ENCODE measurements around the gene MRPL38. TPM values are rescaled to one million over a fixed set of nuclear protein-coding genes. Genes with fewer than 3 reads are reported as not detected.
"Not testable (repeated sequence)": the region's sequence is repeated elsewhere in the genome, so short reads cannot be mapped to it uniquely, and the experiment has no call there.

Gene MRPL38
- total RNA-seq, 2 experiments from 2014 or later: 112 to 198 TPM

- Histone ChIP-seq H2AFZ (ENCODE audit: low read length) (no peak overlapping the region), H3K79me2 (ENCODE audit: insufficient read depth, low read depth, low read length) (no peaks in the 10 kb centered on the region), H3K9me2 (ENCODE audit: insufficient read depth, low read length) (no peaks in the 10 kb centered on the region), H3K4me1 (ENCODE audit: insufficient read depth, low read length, poor library complexity, severe bottlenecking) (peaks cover 36% of the 10 kb centered on the region), H3K9me3 (ENCODE audit: low read length) (no peaks in the 10 kb centered on the region), H3K4me2 (ENCODE audit: low read length) (no peak overlapping the region), H4K20me1 (ENCODE audit: insufficient read depth, low read length) (no peaks in the 10 kb centered on the region), H3K4me3 (ENCODE audit: low read depth, low read length, poor library complexity, severe bottlenecking) (no peak overlapping the region), H3K36me3 (ENCODE audit: insufficient read depth, low read length) (0 out of 2 replicates have a peak, but pooled peaks cover 7% of the 10 kb centered on the region), H3K27ac (ENCODE audit: low read depth, low read length, poor library complexity, severe bottlenecking) (no peak overlapping the region)
- no TSS peak for BruUV-seq (replicated peaks)
- intact Hi-C loops (cut with micrococcal nuclease; ENCODE audit: unreplicated experiment): no loop called here
- TF ChIP-seq EZH2phosphoT487 (IDR thresholded peaks at IDR 0.05; ENCODE audit: borderline replicate concordance, low read depth, low read length) (no peak), CTCF (conservative IDR thresholded peaks at IDR 0.05; ENCODE audit: low read length) (no peak)
- DNase-seq (ENCODE audit: low spot score): no peak
- ChIA-PET CTCF (ENCODE audit: unreplicated experiment) (interaction anchor here (0.8 to 1.1 kb wide), 2 partner anchors 14 to 17 kb away, joined by 3 read pairs; partner anchors contain the start of gene WBP2), POLR2A (interaction anchor here (0.7 kb wide), 1 partner anchor 10 kb away, joined by 3 read pairs; no protein-coding TSS in a partner anchor)
These were observed 32.0 kb downstream of the MRPL38 start for GRCh38 chr17:75872434-75873351.

- H2AFZ ChIP-seq (ENCODE audit: low read length); H3K4me3 ChIP-seq (ENCODE audit: low read depth, low read length, poor library complexity, severe bottlenecking); H3K36me3 ChIP-seq (ENCODE audit: insufficient read depth, low read length); H3K27ac ChIP-seq (ENCODE audit: low read depth, low read length, poor library complexity, severe bottlenecking); H3K4me2 ChIP-seq (ENCODE audit: low read length); DNase-seq (ENCODE audit: low spot score); H3K9me3 ChIP-seq (ENCODE audit: low read length); H3K9me2 ChIP-seq (ENCODE audit: insufficient read depth, low read length); CTCF ChIA-PET (ENCODE audit: unreplicated experiment); intact Hi-C loops (cut with micrococcal nuclease; ENCODE audit: unreplicated experiment); H4K20me1 ChIP-seq (ENCODE audit: insufficient read depth, low read length); BruUV-seq (replicated peaks); H3K79me2 ChIP-seq (ENCODE audit: insufficient read depth, low read depth, low read length): not testable (repeated sequence)
- peaks cover 14% of the 10 kb centered on the region for H3K4me1 ChIP-seq (ENCODE audit: insufficient read depth, low read length, poor library complexity, severe bottlenecking)
- POLR2A ChIA-PET: interaction anchor here (0.6 kb wide), 1 partner anchor 24 kb away, joined by 3 read pairs; no protein-coding TSS in a partner anchor
These were observed 34.5 kb downstream of the MRPL38 start for GRCh38 chr17:75870228-75870627.

DNA sequence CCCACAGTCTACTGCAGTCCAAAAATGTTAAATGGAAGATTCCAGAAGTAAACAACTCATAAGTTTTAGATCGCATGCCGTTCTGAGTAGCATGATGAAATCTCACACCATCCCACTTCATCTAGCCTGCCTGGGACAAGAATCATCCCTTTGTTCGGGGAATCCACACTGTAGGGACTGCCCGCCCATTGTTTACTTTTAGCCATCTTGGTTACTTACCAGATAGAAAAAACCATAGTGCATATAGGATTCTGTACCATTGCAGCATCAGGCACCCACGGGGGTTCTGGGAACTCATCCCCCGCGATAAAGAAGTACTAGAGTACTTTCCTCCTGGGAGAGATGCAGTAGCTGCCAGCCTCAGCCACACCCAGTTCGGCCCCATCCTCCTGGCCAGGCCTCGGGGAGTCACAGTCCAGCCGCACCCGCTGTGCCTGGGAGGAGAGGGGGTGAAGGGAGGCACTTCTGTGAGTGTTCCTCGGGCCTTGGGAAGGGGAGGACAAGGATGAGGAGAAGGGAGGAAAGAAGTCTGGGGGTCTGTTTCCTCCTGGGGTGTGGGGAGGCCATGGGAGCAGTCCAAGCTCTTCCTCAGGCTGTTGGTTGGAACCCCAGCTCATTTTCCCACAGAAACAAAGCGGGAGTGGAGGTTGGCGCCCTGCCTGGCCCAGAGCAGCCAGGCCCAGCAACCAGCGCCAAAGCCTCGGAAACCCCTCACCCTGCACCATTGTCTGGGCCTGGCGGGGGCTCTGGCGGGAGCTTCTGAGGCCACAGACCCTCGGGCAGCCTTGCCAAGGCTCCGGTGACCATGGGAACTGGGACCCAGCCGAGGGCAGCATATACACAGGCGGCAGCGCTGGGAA lies 35.2 kb downstream of the MRPL38 start:
- Histone ChIP-seq H3K4me1 (ENCODE audit: insufficient read depth, low read length, poor library complexity, severe bottlenecking) (peaks cover 19% of the 10 kb centered on the region), H4K20me1 (ENCODE audit: insufficient read depth, low read length) (no peaks in the 10 kb centered on the region), H2AFZ (ENCODE audit: low read length) (no peak overlapping the region), H3K36me3 (ENCODE audit: insufficient read depth, low read length) (0 out of 2 replicates have a peak, but pooled peaks cover 7% of the 10 kb centered on the region), H3K9me3 (ENCODE audit: low read length) (no peaks in the 10 kb centered on the region), H3K4me2 (ENCODE audit: low read length) (no peak overlapping the region), H3K27ac (ENCODE audit: low read depth, low read length, poor library complexity, severe bottlenecking) (no peak overlapping the region), H3K9me2 (ENCODE audit: insufficient read depth, low read length) (no peaks in the 10 kb centered on the region), H3K79me2 (ENCODE audit: insufficient read depth, low read depth, low read length) (no peaks in the 10 kb centered on the region), H3K4me3 (ENCODE audit: low read depth, low read length, poor library complexity, severe bottlenecking) (no peak overlapping the region)
- TF ChIP-seq CTCF (conservative IDR thresholded peaks at IDR 0.05; ENCODE audit: low read length) (no peak), EZH2phosphoT487 (IDR thresholded peaks at IDR 0.05; ENCODE audit: borderline replicate concordance, low read depth, low read length) (no peak)
- no peak for DNase-seq (ENCODE audit: low spot score)
- ChIA-PET CTCF (ENCODE audit: unreplicated experiment) (interaction anchor here (0.6 kb wide), 1 partner anchor 1575 kb away, joined by 3 read pairs; no protein-coding TSS in a partner anchor), POLR2A (no interaction called here)
- intact Hi-C loops (cut with micrococcal nuclease; ENCODE audit: unreplicated experiment): no loop called here
- BruUV-seq (replicated peaks): no TSS peak

GRCh38 chr17:75868730-75869281 lies 35.9 kb downstream of the MRPL38 start:
- intact Hi-C loops (cut with micrococcal nuclease; ENCODE audit: unreplicated experiment); BruUV-seq (replicated peaks); H3K79me2 ChIP-seq (ENCODE audit: insufficient read depth, low read depth, low read length); DNase-seq (ENCODE audit: low spot score); H2AFZ ChIP-seq (ENCODE audit: low read length); H3K27ac ChIP-seq (ENCODE audit: low read depth, low read length, poor library complexity, severe bottlenecking); H4K20me1 ChIP-seq (ENCODE audit: insufficient read depth, low read length); H3K36me3 ChIP-seq (ENCODE audit: insufficient read depth, low read length); H3K9me2 ChIP-seq (ENCODE audit: insufficient read depth, low read length); H3K4me3 ChIP-seq (ENCODE audit: low read depth, low read length, poor library complexity, severe bottlenecking); H3K4me2 ChIP-seq (ENCODE audit: low read length); POLR2A ChIA-PET; H3K9me3 ChIP-seq (ENCODE audit: low read length): not testable (repeated sequence)
- CTCF ChIA-PET (ENCODE audit: unreplicated experiment): interaction anchor here (0.6 kb wide), 1 partner anchor 1576 kb away, joined by 3 read pairs; no protein-coding TSS in a partner anchor
- peaks cover 26% of the 10 kb centered on the region for H3K4me1 ChIP-seq (ENCODE audit: insufficient read depth, low read length, poor library complexity, severe bottlenecking)
